Stimulated activated CD4-positive, alpha-beta T cell treated with anti-CD3 and anti-CD28 coated beads, Interleukin-4, amount 100 ng/mL, for 4 hours (primary cell): ENCODE data around the gene CHPF.

Experiments used
- DNase-seq, 2 experiments: peaks; one replicate each; pipeline ENCODE4 v3.0.0-alpha.2; 2020

The CHPF gene

GRCh38 chr2:219543596-219544358, at the start of gene CHPF, which contains the start of gene TMEM198:
Gene CHPF (minus strand): TSS chr2:219543809. CDS start chr2:219543538, 271 bp downstream.
Gene TMEM198 (plus strand): TSS chr2:219544028. CDS start chr2:219544728, 700 bp downstream.
- DNase-seq, result peak; percentile 91

- no peak for DNase-seq
Observed at GRCh38 chr2:219593154-219593553, 49.5 kb upstream of the CHPF start.

- no peak for DNase-seq
Observed at GRCh38 chr2:219592736-219593135, 49.1 kb upstream of the CHPF start.

- no peak for DNase-seq
Observed at GRCh38 chr2:219591091-219591490, 47.5 kb upstream of the CHPF start.

GRCh38 chr2:219581346-219581745, 37.7 kb upstream of the CHPF start:
- DNase-seq, result no peak

GRCh38 chr2:219578811-219579613, 35.4 kb upstream of the CHPF start:
- DNase-seq, result no peak

GRCh38 chr2:219576505-219577388, 33.1 kb upstream of the CHPF start:
- DNase-seq, result no peak

GRCh38 chr2:219575566-219576504, 32.2 kb upstream of the CHPF start:
- no peak for DNase-seq

- DNase-seq, result no peak
Observed at GRCh38 chr2:219574484-219575311, 31.1 kb upstream of the CHPF start.

GRCh38 chr2:219573166-219573565, 29.6 kb upstream of the CHPF start:
- DNase-seq, result no peak

GRCh38 chr2:219572237-219573001, 28.8 kb upstream of the CHPF start, which contains the start of gene INHA:
Gene INHA (plus strand): TSS chr2:219572310. CDS start chr2:219572375, 65 bp downstream.
- no peak for DNase-seq

GRCh38 chr2:219571311-219572236, 28.0 kb upstream of the CHPF start, which contains the start of gene OBSL1:
Gene OBSL1 (minus strand): TSS chr2:219571539. CDS start chr2:219571232, 307 bp downstream.
- DNase-seq, result no peak

GRCh38 chr2:219570924-219571310, 27.3 kb upstream of the CHPF start:
- DNase-seq, result no peak

- DNase-seq, result no peak
Observed at GRCh38 chr2:219570194-219570923, 26.8 kb upstream of the CHPF start.

GRCh38 chr2:219569635-219570034, 26.0 kb upstream of the CHPF start:
- DNase-seq, result no peak

GRCh38 chr2:219569041-219569440, 25.4 kb upstream of the CHPF start:
- DNase-seq, result no peak

- DNase-seq, result no peak
Observed at GRCh38 chr2:219567791-219568361, 24.3 kb upstream of the CHPF start.

GRCh38 chr2:219567131-219567530, 23.5 kb upstream of the CHPF start:
- no peak for DNase-seq
